Tibial artery (tissue), 4 donors: ENCODE data around the gene GTF2F2.

Experiments
- DNase-seq, 2 donors: peaks; one replicate each; pipeline ENCODE4 v3.0.0-alpha.2; 2019
- H3K27ac ChIP-seq, 2 donors: fragments of 200-600 bp; sonication (generic) in 1 of 2; 1 replicate in 1 of 2; 2 replicates in 1 of 2; pipeline ENCODE4 v1.5.1; 2018 to 2019; ENCODE audit warnings: mild to moderate bottlenecking in 1 of 2
- H3K27me3 ChIP-seq, 2 donors: fragments of 200-600 bp; sonication (generic) in 1 of 2; one replicate each; pipeline versions ENCODE4 v1.5.1 to v1.6.0; 2016 to 2019
- H3K36me3 ChIP-seq, 3 donors: fragments of 200-600 bp; sonication (generic) in 2 of 3; one replicate each; pipeline ENCODE4 v1.5.1; 2016 to 2019; ENCODE audit warnings: mild to moderate bottlenecking in 2 of 3
- H3K4me1 ChIP-seq, 4 donors: fragments of 200-600 bp; sonication (generic) in 2 of 4; 1 replicate in 3 of 4; 2 replicates in 1 of 4; pipeline ENCODE4 v1.5.1; 2016 to 2019
- H3K4me3 ChIP-seq, 2 donors: fragments of 200-600 bp; sonication (generic) in 1 of 2; 1 replicate in 1 of 2; 2 replicates in 1 of 2; pipeline ENCODE4 v1.5.1; 2018 to 2019; ENCODE audit warnings: mild to moderate bottlenecking in 2 of 2
- H3K9me3 ChIP-seq, 3 donors: fragments of 200-600 bp; sonication (generic) in 1 of 3; one replicate each; pipeline ENCODE4 v1.5.1; 2016 to 2019
- intact Hi-C: fragments of 100-400 bp; cut with DNase I; formaldehyde crosslinking; loops from one replicate; pipeline ENCODE4 v1.15.0; 2023; ENCODE audit warnings: low total_unique reads
- TF ChIP-seq, protein P1 (sequence below), 2 experiments: fragments of 200-600 bp in 1 of 2; fragments of 450-650 bp in 1 of 2; IDR thresholded peaks; one replicate each; pipeline ENCODE4 v1.5.1; 2017 to 2019; ENCODE audit warnings: antibody characterized with exemption in 2 of 2, mild to moderate bottlenecking in 1 of 2, moderate library complexity in 1 of 2

Gene GTF2F2

DNA sequence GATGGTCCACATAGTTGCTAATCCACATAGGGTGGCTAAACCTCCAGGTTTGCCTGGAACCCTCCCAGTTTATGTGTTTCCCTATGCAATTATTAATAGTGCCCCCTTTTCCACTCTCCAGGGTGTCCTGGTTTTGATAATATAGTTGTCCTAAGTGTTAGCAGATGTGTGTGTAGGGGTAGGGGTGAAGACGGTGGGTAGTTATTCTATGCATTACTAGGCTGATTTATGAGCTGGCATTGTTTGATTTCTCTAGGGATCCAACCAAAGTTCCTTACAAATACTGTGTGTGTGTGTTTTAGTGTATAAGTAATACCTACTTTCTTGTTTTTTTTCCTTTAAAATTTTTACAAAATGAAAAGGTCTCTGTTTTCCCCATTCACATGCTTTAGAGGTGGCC is 21.1 kb downstream of the GTF2F2 start:
- intact Hi-C loops, result no loop called here
- H3K4me1 ChIP-seq, result peaks cover 0 to 6% (median 0%) of the 10 kb centered on the region in 4 donors
- DNase-seq, result no peak
- peaks cover 6 to 19% (median 9%) of the 10 kb centered on the region in 3 donors for H3K36me3 ChIP-seq
- H3K9me3 ChIP-seq, result no peaks in the 10 kb centered on the region
- TF ChIP-seq, protein P1, sequence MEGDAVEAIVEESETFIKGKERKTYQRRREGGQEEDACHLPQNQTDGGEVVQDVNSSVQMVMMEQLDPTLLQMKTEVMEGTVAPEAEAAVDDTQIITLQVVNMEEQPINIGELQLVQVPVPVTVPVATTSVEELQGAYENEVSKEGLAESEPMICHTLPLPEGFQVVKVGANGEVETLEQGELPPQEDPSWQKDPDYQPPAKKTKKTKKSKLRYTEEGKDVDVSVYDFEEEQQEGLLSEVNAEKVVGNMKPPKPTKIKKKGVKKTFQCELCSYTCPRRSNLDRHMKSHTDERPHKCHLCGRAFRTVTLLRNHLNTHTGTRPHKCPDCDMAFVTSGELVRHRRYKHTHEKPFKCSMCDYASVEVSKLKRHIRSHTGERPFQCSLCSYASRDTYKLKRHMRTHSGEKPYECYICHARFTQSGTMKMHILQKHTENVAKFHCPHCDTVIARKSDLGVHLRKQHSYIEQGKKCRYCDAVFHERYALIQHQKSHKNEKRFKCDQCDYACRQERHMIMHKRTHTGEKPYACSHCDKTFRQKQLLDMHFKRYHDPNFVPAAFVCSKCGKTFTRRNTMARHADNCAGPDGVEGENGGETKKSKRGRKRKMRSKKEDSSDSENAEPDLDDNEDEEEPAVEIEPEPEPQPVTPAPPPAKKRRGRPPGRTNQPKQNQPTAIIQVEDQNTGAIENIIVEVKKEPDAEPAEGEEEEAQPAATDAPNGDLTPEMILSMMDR (IDR thresholded peaks at IDR 0.05), result no peak
- H3K4me3 ChIP-seq, result no peak overlapping the region
- H3K27me3 ChIP-seq, result no peaks in the 10 kb centered on the region
- H3K27ac ChIP-seq, result no peak overlapping the region

DNA sequence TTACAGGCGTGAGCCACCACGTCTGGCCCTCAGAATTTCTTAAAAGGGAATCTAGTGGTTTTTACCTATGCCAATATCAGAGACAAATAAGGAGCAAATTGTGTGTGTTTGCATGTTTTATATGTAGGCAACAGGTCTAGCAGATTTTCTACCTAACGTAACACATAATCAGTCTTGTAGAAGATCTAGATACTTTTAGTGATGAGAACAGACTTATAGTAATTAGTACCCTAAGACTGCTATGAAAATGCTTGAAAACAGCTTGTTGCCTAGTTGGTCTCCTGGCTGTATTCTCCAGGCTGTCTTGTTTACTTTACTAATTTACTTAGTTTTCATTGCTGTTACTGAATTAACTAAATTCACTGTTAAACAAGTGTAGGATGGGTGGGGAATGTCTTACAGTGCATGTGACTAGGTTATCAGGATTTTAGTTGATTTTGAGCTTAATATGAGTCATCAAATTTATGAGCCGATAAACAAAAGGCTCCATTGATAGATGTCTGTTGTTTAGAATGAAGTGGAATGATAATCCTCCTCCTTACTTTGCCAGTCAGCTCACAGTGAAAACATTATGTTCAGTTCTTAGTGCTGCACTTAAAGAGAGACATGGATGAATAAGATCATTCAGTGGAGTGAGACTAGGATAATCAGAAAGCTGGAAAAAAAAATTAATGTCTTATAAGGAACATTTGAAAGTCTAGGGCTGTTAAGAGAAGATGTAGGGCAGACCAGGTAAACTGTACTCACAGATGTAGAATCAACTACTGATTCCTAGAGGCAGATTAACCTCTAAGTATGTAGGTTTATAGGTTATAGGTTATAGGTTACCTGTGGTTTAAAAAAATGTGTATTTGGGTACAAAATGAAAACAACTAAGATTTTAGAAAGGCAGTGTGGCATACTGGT is 22.4 kb downstream of the GTF2F2 start:
- Histone ChIP-seq H3K4me1 (peaks cover 0 to 6% (median 0%) of the 10 kb centered on the region in 4 donors), H3K4me3 (no peak overlapping the region), H3K27ac (no peak overlapping the region), H3K36me3 (peaks cover 6 to 19% (median 9%) of the 10 kb centered on the region in 3 donors), H3K9me3 (no peaks in the 10 kb centered on the region), H3K27me3 (no peaks in the 10 kb centered on the region)
- no peak for DNase-seq
- intact Hi-C loops, result no loop called here
- TF ChIP-seq, protein P1 (IDR thresholded peaks at IDR 0.05), result no peak

DNA sequence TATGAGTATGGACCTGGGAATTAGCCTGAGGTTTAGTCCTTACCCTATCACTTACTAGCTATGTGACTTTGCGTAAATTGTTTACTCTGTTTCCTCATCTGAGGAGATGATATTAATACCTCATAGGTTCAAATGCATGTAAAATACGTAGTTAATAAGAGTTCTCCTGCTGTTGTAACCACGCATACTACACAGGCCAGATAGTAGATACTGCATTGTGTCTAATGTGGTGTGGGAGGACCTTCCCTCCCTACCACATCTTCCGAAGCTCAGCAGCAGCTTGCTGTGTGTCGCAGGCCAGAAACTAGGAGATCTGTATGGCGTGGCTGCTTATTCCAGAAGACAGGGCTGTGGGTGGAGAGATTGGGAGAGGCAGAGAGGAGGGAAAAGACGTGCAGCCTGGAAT is 23.0 kb downstream of the GTF2F2 start:
- DNase-seq, result no peak
- Histone ChIP-seq H3K27me3 (no peaks in the 10 kb centered on the region), H3K4me1 (peaks cover 0 to 6% (median 0%) of the 10 kb centered on the region in 4 donors), H3K9me3 (no peaks in the 10 kb centered on the region), H3K36me3 (peaks cover 6 to 14% (median 9%) of the 10 kb centered on the region in 3 donors), H3K27ac (no peak overlapping the region), H3K4me3 (no peak overlapping the region)
- intact Hi-C loops, result no loop called here
- TF ChIP-seq, protein P1 (IDR thresholded peaks at IDR 0.05), result no peak

DNA sequence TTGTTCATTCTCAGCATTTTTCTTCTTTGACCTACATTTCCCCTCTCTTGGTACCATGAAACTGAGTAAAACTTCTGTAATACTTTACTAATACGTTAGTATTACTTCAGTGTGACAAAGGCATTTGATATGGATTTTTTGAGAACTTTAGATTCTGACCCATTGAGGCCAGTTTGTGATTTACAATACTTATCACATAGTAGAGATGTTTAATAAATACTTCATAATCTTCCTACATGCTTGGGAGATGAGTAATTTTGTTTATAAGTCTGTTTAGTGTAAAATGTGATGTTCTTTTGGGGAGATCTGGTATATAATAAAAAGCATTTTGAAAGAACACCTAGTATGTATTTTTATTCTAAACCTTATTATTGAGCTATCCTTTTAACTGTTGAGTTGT is 29.7 kb downstream of the GTF2F2 start:
- H3K36me3 ChIP-seq, result peaks cover 0 to 8% (median 3%) of the 10 kb centered on the region in 3 donors
- no peak overlapping the region for H3K4me3 ChIP-seq
- no peaks in the 10 kb centered on the region for H3K27me3 ChIP-seq
- no peak for DNase-seq
- no peak overlapping the region for H3K27ac ChIP-seq
- intact Hi-C loops, result no loop called here
- H3K4me1 ChIP-seq, result no peaks in the 10 kb centered on the region
- TF ChIP-seq, protein P1 (IDR thresholded peaks at IDR 0.05), result no peak
- no peaks in the 10 kb centered on the region for H3K9me3 ChIP-seq

DNA sequence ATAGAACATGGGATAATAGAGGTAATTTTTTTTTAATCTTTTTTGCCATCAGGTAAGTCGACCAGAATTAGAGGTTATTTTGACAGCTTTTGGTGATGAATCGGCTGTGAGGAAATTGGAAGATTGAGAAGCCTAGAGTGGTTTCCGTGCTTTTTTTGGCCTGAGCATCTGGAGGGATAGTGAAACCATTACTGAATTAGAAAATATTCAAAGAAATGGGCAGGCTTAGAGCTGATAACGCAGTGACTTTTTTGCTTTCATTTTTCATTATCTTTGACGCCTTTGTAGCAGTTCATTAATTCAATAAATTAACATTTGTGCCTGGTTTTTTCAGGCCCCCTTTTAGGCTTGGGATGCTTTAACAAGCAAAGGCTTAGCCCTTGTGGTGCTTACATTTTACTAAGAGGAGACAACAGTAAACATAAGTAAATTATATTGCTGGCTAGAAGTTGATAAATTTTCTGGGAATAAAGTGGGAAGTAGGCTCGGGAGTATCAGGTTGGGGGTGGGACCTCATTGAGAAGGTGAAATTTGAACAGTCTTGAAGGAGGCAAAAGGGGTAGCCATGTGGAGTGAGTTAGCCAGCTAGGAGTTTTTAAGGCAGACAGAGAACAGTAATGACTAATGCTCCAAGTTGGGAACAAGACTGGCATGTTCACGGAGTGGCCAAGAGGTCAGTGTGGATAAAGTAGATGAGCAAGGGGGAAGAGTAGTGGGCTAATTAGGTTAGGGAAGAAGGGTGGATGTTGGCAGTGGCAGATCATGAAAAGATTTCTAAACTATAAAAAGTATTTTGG is 36.5 kb downstream of the GTF2F2 start:
- no peak overlapping the region for H3K27ac ChIP-seq
- H3K4me3 ChIP-seq, result no peak overlapping the region
- no peaks in the 10 kb centered on the region for H3K27me3 ChIP-seq
- no peaks in the 10 kb centered on the region for H3K4me1 ChIP-seq
- TF ChIP-seq, protein P1 (IDR thresholded peaks at IDR 0.05), result no peak
- intact Hi-C loops, result no loop called here
- H3K36me3 ChIP-seq, result peaks cover 0 to 16% (median 13%) of the 10 kb centered on the region in 3 donors
- no peak for DNase-seq
- no peaks in the 10 kb centered on the region for H3K9me3 ChIP-seq
